GM23338 (cell line): ENCODE data around the gene SLC35A2. TPM values are rescaled to one million over a fixed set of nuclear protein-coding genes. Genes with fewer than 3 reads are reported as not detected.

Experiments
- ATAC-seq: fragments of 200-7000 bp; cut with Tn5 transposase; 3 replicates; pipeline ENCODE4 v1.9.1; 2020
- DNase-seq: peaks from one replicate; pipeline ENCODE4 v3.0.0-alpha.2; 2015; ENCODE audit warnings: low spot score
- H2AFZ ChIP-seq: fragments of 200-600 bp; sonication (generic); 2 replicates; pipeline ENCODE4 v1.8.0; 2016; ENCODE audit warnings: antibody characterized with exemption, mild to moderate bottlenecking, moderate library complexity
- H3F3A ChIP-seq: fragments of 200-600 bp; sonication (generic); replicated peaks from 2 replicates; pipeline ENCODE4 v1.8.0; 2017; ENCODE audit warnings: antibody characterized with exemption, mixed run types, low read depth
- H3K27ac ChIP-seq: fragments of 200-600 bp; sonication (generic); 2 replicates; pipeline ENCODE4 v1.6.1; 2016; ENCODE audit warnings: low read depth
- H3K27me3 ChIP-seq: fragments of 200-600 bp; sonication (generic); 2 replicates; pipeline ENCODE4 v1.8.0; 2016; ENCODE audit warnings: mild to moderate bottlenecking, mixed run types, moderate library complexity; ENCODE audit not compliant: insufficient read depth
- H3K36me3 ChIP-seq: fragments of 200-600 bp; sonication (generic); 2 replicates; pipeline ENCODE4 v1.8.0; 2016; ENCODE audit warnings: mild to moderate bottlenecking; ENCODE audit not compliant: insufficient read depth
- H3K4me1 ChIP-seq: fragments of 200-600 bp; sonication (generic); 2 replicates; pipeline ENCODE4 v1.8.0; 2016; ENCODE audit warnings: mild to moderate bottlenecking, moderate library complexity; ENCODE audit not compliant: insufficient read depth
- H3K4me2 ChIP-seq: fragments of 200-600 bp; sonication (generic); 2 replicates; pipeline ENCODE4 v1.7.1; 2017; ENCODE audit warnings: mixed run types
- H3K4me3 ChIP-seq: fragments of 200-600 bp; sonication (generic); 2 replicates; pipeline ENCODE4 v1.6.1; 2016; ENCODE audit warnings: mixed run types
- H3K79me2 ChIP-seq: fragments of 200-600 bp; sonication (generic); replicated peaks from 2 replicates; pipeline ENCODE4 v1.8.0; 2017; ENCODE audit warnings: mild to moderate bottlenecking; ENCODE audit not compliant: insufficient read depth
- H3K9me2 ChIP-seq: fragments of 200-600 bp; sonication (generic); 2 replicates; pipeline ENCODE4 v1.8.0; 2017; ENCODE audit not compliant: insufficient read depth
- H4K20me1 ChIP-seq: fragments of 200-600 bp; sonication (generic); replicated peaks from 2 replicates; pipeline ENCODE4 v1.8.0; 2017; ENCODE audit warnings: mild to moderate bottlenecking; ENCODE audit not compliant: insufficient read depth
- H3K27ac Mint-ChIP-seq: 2 replicates; pipeline ENCODE4 v1.8.0; 2020; ENCODE audit warnings: inconsistent platforms, mild to moderate bottlenecking, moderate library complexity, mixed read lengths
- H3K27me3 Mint-ChIP-seq: 3 replicates; pipeline ENCODE4 v1.8.0; 2022; ENCODE audit warnings: low read depth, mild to moderate bottlenecking, moderate library complexity, mixed read lengths, inconsistent platforms; ENCODE audit not compliant: insufficient read depth, poor library complexity
- H3K36me3 Mint-ChIP-seq: 3 replicates; pipeline ENCODE4 v1.8.0; 2021; ENCODE audit warnings: low read depth, mild to moderate bottlenecking, inconsistent platforms, moderate library complexity, mixed read lengths
- H3K4me1 Mint-ChIP-seq: 3 replicates; pipeline ENCODE4 v1.8.0; 2020; ENCODE audit warnings: mild to moderate bottlenecking, inconsistent platforms, mixed read lengths
- H3K4me3 Mint-ChIP-seq: 3 replicates; pipeline ENCODE4 v1.8.0; 2021; ENCODE audit warnings: moderate library complexity, mild to moderate bottlenecking, inconsistent platforms, mixed read lengths
- H3K9me3 Mint-ChIP-seq: 3 replicates; pipeline ENCODE4 v1.8.0; 2020; ENCODE audit warnings: moderate library complexity, mild to moderate bottlenecking, inconsistent platforms, mixed read lengths
- CREB1 ChIP-seq: fragments of 250-450 bp; sonication (Bioruptor Pico); IDR thresholded peaks from 2 replicates; pipeline ENCODE4 v1.5.0; 2020; ENCODE audit warnings: low read depth, mild to moderate bottlenecking, moderate library complexity
- CTCF ChIP-seq, 2 experiments: fragments of 200-600 bp in 1 of 2; sonication (generic) in 1 of 2; conservative IDR thresholded peaks; 2 replicates each; pipeline versions ENCODE4 v1.5.1 to v1.6.1; 2016 to 2017; ENCODE audit warnings: antibody characterized with exemption in 2 of 2, low read depth in 2 of 2, mild to moderate bottlenecking in 2 of 2, moderate library complexity in 1 of 2
- ETS1 ChIP-seq: IDR thresholded peaks from 2 replicates; pipeline ENCODE4 v1.6.1; 2016; ENCODE audit warnings: antibody characterized with exemption
- EZH2 ChIP-seq: fragments of 200-600 bp; sonication (generic); IDR thresholded peaks from one replicate; pipeline ENCODE4 v1.8.0; 2017; ENCODE audit warnings: antibody characterized with exemption, mild to moderate bottlenecking, low read depth; ENCODE audit not compliant: unreplicated experiment
- EZH2phosphoT487 ChIP-seq: fragments of 200-600 bp; sonication (generic); IDR thresholded peaks from one replicate; pipeline ENCODE4 v1.8.1; 2018; ENCODE audit warnings: antibody characterized with exemption; ENCODE audit not compliant: unreplicated experiment
- JUNB ChIP-seq: IDR thresholded peaks from one replicate; pipeline ENCODE4 v1.6.1; 2016; ENCODE audit warnings: antibody characterized with exemption; ENCODE audit not compliant: unreplicated experiment
- NANOG ChIP-seq: IDR thresholded peaks from 2 replicates; pipeline ENCODE4 v1.6.1; 2016; ENCODE audit warnings: antibody characterized with exemption, borderline replicate concordance
- POLR2AphosphoS5 ChIP-seq: IDR thresholded peaks from 2 replicates; pipeline ENCODE4 v1.6.1; 2016; ENCODE audit warnings: antibody characterized with exemption, low read depth
- REST ChIP-seq: IDR thresholded peaks from one replicate; pipeline ENCODE4 v1.6.1; 2018; ENCODE audit warnings: antibody characterized with exemption; ENCODE audit not compliant: unreplicated experiment
- STAT1 ChIP-seq: IDR thresholded peaks from one replicate; pipeline ENCODE4 v1.6.1; 2016; ENCODE audit warnings: antibody characterized with exemption; ENCODE audit not compliant: unreplicated experiment
- ZNF114 ChIP-seq: fragments of 250-450 bp; sonication (Bioruptor Pico); IDR thresholded peaks from 2 replicates; pipeline ENCODE4 v1.5.0; 2020; ENCODE audit warnings: mild to moderate bottlenecking, moderate library complexity
- ZNF331 ChIP-seq: fragments of 250-450 bp; sonication (Bioruptor Pico); IDR thresholded peaks from 2 replicates; pipeline ENCODE4 v1.5.0; 2020; ENCODE audit warnings: low read depth, mild to moderate bottlenecking, moderate library complexity
- ZNF462 ChIP-seq: fragments of 250-450 bp; sonication (Bioruptor Pico); IDR thresholded peaks from 2 replicates; pipeline ENCODE4 v1.5.0; 2020; ENCODE audit warnings: mild to moderate bottlenecking, moderate library complexity
- polyA plus RNA-seq: library from polyadenylated mRNA; unstranded; fragments of >200 nt; fragmentation: Nextera tagmentation; extraction: Ambion mirVana; gene quantifications from 2 replicates; pipeline ENCODE4 v1.2.1, GENCODE V29; 2016
- total RNA-seq: library from RNA; depleted of rRNA; stranded (reverse); fragments of >200 nt; shearing (Covaris generic); gene quantifications from 2 replicates; pipeline ENCODE4 v1.2.3, GENCODE V29; 2014

Gene SLC35A2
- total and polyA plus RNA-seq, 2 experiments from 2014 or later: 13.0 to 16.4 TPM

- Mint-ChIP-seq H3K36me3 (peaks cover 58% of the 10 kb centered on the region), H3K4me3 (no peak overlapping the region), H3K27ac (no peak overlapping the region), H3K27me3 (peaks cover 13% of the 10 kb centered on the region), H3K4me1 (peaks cover 31% of the 10 kb centered on the region), H3K9me3 (no peaks in the 10 kb centered on the region)
- peaks cover 4% of the 10 kb centered on the region; the same call in 1 of the 2 replicates for H3K4me1 ChIP-seq
- TF ChIP-seq STAT1: no peak
- no peak for TF ChIP-seq NANOG
- no peak for TF ChIP-seq CTCF (conservative IDR thresholded peaks at IDR 0.05; ENCODE audit: low read depth in 2 of 2)
- TF ChIP-seq EZH2phosphoT487: no peak
- TF ChIP-seq REST: no peak
- TF ChIP-seq ZNF331 (CRISPR knock-in tag): no peak
- TF ChIP-seq JUNB: no peak
- no peak for TF ChIP-seq CREB1
- TF ChIP-seq POLR2AphosphoS5: no peak
- TF ChIP-seq ZNF114: no peak
- TF ChIP-seq ETS1: no peak
- TF ChIP-seq ZNF462 (CRISPR knock-in tag): no peak
- TF ChIP-seq EZH2: no peak
- no peak overlapping the region for H3K27ac ChIP-seq
- H2AFZ ChIP-seq: no peak overlapping the region
- no peaks in the 10 kb centered on the region for H4K20me1 ChIP-seq
- no peaks in the 10 kb centered on the region for H3F3A ChIP-seq
- H3K79me2 ChIP-seq: peaks cover 30% of the 10 kb centered on the region
- no peak overlapping the region for H3K4me2 ChIP-seq
- H3K9me2 ChIP-seq: no peaks in the 10 kb centered on the region
- DNase-seq (no peak), ATAC-seq (no peak)
- no peaks in the 10 kb centered on the region for H3K36me3 ChIP-seq
- no peaks in the 10 kb centered on the region for H3K27me3 ChIP-seq
- no peak overlapping the region for H3K4me3 ChIP-seq
Observed at GRCh38 chrX:48934581-48935300, 23.3 kb upstream of the SLC35A2 start.
